Subcutaneous abdominal adipose tissue (tissue), 5 donors: Measurements from ENCODE around the gene ZSCAN30.

Experiments
- H3K27ac ChIP-seq: one replicate; pipeline ENCODE4 v1.7.0; 2013; ENCODE audit warnings: low read depth, mild to moderate bottlenecking, inconsistent platforms, low read length, moderate library complexity
- H3K27me3 ChIP-seq, 5 donors: one replicate each; pipeline ENCODE4 v1.7.0; 2013; ENCODE audit warnings: low read length in 5 of 5, inconsistent platforms in 1 of 5; ENCODE audit not compliant: control insufficient read depth in 5 of 5, insufficient read depth in 4 of 5
- H3K36me3 ChIP-seq, 5 donors: one replicate each; pipeline ENCODE4 v1.7.0; 2013; ENCODE audit warnings: low read length in 5 of 5; ENCODE audit not compliant: control insufficient read depth in 5 of 5, insufficient read depth in 5 of 5
- H3K4me1 ChIP-seq, 5 donors: one replicate each; pipeline ENCODE4 v1.7.0; 2013; ENCODE audit warnings: low read length in 5 of 5, mild to moderate bottlenecking in 3 of 5, moderate library complexity in 1 of 5; ENCODE audit not compliant: control insufficient read depth in 5 of 5, insufficient read depth in 5 of 5
- H3K4me3 ChIP-seq, 5 donors: one replicate each; pipeline ENCODE4 v1.7.0; 2013; ENCODE audit warnings: low read length in 5 of 5, low read depth in 1 of 5
- H3K9ac ChIP-seq, 5 donors: one replicate each; pipeline ENCODE4 v1.7.0; 2013; ENCODE audit warnings: low read length in 5 of 5, mild to moderate bottlenecking in 4 of 5, moderate library complexity in 3 of 5
- H3K9me3 ChIP-seq, 5 donors: one replicate each; pipeline ENCODE4 v1.7.0; 2013; ENCODE audit warnings: low read length in 5 of 5; ENCODE audit not compliant: control insufficient read depth in 5 of 5
- donor health status: healthy.
- donor health status: healthy.
- donor health status: healthy.
- donor health status: healthy.
- donor health status: healthy.

The ZSCAN30 gene

DNA sequence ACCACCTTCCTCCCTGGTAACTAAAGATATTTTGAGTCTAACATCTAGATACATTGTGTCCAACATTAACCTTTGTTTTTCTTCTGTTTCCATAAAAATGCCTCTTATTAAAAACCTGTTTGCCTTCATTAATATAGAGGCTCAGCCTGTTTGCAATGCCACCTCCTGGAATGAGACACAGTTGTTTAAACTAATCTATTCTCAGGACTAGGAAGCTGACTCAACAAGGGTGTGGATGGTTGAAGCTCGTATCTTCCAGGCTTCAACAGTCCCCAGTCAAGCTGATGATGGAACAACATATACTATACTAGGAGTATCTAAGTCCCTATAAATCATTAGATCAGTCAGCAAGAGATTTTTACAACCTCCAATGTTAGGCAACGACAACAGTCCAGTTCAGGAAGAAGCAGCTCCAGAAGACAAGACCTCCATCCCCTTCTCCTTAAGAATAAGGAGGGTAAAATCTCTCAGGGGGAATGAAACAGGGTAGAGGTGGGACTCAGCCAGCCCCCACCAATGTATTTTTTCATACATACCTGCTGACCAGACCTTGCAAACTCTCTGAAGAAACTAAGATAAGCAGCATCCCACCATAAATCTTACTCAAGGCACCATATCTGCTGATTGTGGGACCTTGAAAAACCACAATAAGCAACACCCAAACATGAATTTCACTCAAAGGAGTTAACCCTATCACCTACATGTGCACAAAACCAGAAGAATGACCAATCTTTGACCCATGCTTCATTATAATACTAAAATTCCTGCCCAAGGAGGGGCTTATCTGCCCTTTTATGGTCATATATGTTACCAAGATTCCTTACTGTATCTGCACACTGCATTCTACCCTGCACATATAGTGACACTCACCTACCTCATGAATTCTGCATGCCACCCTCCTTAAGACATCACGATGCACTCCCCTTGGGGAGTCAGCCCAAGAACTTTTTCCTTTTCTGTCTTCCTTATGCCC is 32.7 kb upstream of the ZSCAN30 start:
- Histone ChIP-seq H3K27ac (no peak overlapping the region), H3K9me3 (peaks cover 0 to 2% (median 0%) of the 10 kb centered on the region in 5 donors), H3K4me1 (no peaks in the 10 kb centered on the region), H3K9ac (no peak overlapping the region), H3K36me3 (peaks cover 0 to 3% (median 0%) of the 10 kb centered on the region in 5 donors), H3K27me3 (no peaks in the 10 kb centered on the region), H3K4me3 (no peak overlapping the region)

DNA sequence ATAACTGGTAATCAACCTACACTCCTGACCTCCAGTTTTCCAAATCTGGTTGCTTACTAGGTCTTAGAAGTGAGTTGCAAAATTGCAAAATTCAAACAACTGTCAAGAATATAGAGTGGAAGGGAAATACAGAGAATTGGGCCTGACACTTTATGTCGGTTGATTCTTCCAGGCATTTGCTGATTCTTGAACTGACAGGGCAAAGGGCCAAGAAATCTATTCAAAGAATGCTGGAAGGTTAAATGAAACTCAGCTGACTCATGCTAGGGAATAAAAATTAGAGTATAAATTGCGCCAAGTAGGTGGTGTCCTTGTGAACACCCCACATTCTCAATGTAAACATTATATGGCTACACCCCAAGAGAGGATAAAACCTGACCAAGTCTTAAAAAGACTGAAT is 21.5 kb upstream of the ZSCAN30 start:
- no peaks in the 10 kb centered on the region for H3K4me1 ChIP-seq
- H3K9ac ChIP-seq, result no peak overlapping the region
- H3K4me3 ChIP-seq, result peak overlapping the region in 1 of 5 donors; percentile 4
- peaks cover 11 to 17% (median 14%) of the 10 kb centered on the region in 5 donors for H3K36me3 ChIP-seq
- peaks cover 29 to 70% (median 65%) of the 10 kb centered on the region in 5 donors for H3K9me3 ChIP-seq
- no peak overlapping the region for H3K27ac ChIP-seq
- no peaks in the 10 kb centered on the region for H3K27me3 ChIP-seq

DNA sequence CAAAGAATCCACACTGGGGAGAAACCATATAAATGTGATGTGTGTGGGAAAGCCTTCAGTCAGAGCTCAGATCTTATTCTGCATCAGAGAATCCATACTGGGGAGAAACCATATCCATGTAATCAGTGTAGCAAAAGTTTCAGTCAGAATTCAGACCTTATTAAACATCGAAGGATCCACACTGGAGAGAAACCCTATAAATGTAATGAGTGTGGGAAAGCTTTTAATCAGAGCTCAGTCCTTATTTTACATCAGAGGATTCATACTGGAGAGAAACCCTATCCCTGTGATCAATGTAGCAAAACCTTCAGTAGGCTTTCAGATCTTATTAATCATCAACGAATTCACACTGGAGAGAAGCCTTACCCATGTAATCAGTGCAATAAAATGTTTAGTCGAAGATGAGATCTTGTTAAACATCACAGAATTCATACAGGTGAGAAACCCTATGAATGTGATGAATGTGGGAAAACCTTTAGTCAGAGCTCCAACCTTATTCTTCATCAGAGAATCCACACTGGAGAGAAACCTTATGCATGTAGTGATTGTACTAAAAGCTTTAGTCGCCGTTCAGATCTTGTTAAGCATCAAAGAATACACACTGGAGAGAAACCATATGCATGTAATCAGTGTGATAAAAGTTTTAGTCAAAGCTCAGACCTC is 16.7 kb upstream of the ZSCAN30 start:
- peaks cover 62 to 92% (median 90%) of the 10 kb centered on the region in 5 donors for H3K9me3 ChIP-seq
- peaks cover 31 to 55% (median 33%) of the 10 kb centered on the region in 5 donors for H3K36me3 ChIP-seq
- no peaks in the 10 kb centered on the region for H3K4me1 ChIP-seq
- no peak overlapping the region for H3K27ac ChIP-seq
- H3K9ac ChIP-seq, result no peak overlapping the region
- H3K27me3 ChIP-seq, result no peaks in the 10 kb centered on the region
- H3K4me3 ChIP-seq, result peak overlapping the region; percentile 0 to 64 (median 37)

DNA sequence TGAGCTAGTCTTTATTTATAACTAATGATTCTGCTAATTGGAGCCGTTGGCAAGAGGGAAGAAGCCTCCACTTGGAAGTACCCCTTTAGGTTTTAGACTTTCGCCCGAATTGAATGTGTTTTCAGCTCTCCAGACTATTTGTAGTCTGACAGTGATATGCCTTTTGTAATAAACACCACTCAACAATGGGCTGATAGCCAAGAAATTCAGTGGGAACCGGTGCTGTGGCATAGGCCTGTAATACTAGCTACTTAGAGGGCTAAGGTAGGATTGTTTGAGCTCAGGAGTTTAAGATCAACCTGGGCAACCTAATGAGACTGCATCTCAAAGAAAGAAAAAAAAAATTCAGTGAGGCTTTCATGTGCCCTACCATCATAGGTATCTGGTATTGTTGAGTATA is 13.6 kb upstream of the ZSCAN30 start:
- Histone ChIP-seq H3K27me3 (no peaks in the 10 kb centered on the region), H3K36me3 (peaks cover 37 to 59% (median 38%) of the 10 kb centered on the region in 5 donors), H3K9ac (no peak overlapping the region), H3K4me1 (no peaks in the 10 kb centered on the region), H3K4me3 (peak overlapping the region in 2 of 5 donors; percentile 1 to 39), H3K27ac (no peak overlapping the region), H3K9me3 (peaks cover 52 to 81% (median 72%) of the 10 kb centered on the region in 5 donors)

DNA sequence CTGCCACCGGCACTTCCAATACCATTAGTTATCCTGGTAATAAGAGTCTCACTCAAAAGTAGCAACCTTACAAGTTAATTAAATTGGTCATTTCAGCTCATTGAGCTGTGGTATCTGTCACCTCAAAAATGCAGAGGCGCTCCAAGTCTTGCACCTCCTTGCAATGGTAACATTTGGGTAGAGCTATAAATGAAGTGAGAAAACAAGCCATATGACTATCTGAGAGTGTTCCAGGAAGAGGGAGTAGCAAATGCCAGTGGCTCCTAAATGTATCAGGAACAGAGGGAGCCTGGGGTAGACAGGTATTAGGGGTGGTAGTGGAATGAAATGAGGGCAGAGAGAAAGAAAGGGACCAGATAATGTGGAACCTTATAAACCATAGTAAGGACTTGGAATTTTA is 6.0 kb upstream of the ZSCAN30 start:
- Histone ChIP-seq H3K4me1 (peaks cover 2 to 7% (median 4%) of the 10 kb centered on the region in 5 donors), H3K9me3 (peaks cover 0 to 14% (median 11%) of the 10 kb centered on the region in 5 donors), H3K36me3 (peaks cover 7 to 42% (median 14%) of the 10 kb centered on the region in 5 donors), H3K9ac (no peak overlapping the region), H3K27ac (no peak overlapping the region), H3K4me3 (no peak overlapping the region), H3K27me3 (no peaks in the 10 kb centered on the region)

DNA sequence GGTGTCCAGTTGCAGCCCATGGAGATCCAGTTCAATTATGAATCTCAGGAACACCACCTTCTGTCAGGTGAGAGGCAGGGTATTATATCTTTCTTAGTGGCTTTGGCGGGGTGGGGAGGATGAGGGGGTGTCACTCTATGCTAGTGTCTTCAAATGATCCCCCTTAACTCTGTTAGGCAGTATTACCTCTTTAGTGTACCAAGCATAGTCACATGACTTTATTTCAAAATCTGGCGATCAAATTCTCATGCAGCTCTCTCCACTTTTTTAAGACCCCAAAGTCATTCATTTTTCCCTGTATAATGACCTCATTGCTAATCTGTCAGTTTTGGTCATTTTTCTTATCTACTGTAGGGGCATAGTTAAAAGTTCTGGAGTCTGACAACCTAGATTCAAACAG is 1.1 kb upstream of the ZSCAN30 start:
- H3K9ac ChIP-seq, result peak overlapping the region in 4 of 5 donors; percentile 92 to 98 (median 96)
- no peaks in the 10 kb centered on the region for H3K9me3 ChIP-seq
- H3K27me3 ChIP-seq, result no peaks in the 10 kb centered on the region
- peaks cover 2 to 25% (median 22%) of the 10 kb centered on the region in 5 donors for H3K4me1 ChIP-seq
- H3K27ac ChIP-seq, result no peak overlapping the region
- H3K36me3 ChIP-seq, result peaks cover 0 to 26% (median 7%) of the 10 kb centered on the region in 5 donors
- H3K4me3 ChIP-seq, result peak overlapping the region; percentile 80 to 99 (median 93)

DNA sequence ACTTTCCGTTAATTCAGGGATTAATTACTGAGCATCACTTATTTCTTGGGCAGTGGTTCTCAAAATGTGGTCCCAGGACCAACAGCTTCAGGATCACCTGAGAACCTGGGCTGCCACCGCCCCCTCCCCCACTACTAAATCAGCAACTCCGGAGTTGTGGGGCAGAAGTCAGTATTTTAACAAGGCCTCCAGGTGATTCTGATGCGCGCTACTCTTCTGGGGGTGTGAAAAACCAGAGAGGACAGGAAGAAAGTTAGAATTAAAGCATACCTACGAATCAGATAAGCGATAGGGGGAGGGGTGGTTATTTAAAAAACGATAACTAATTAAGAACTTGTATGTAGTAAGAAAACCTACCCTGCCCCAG is 319 bp downstream of the ZSCAN30 start:
- peak overlapping the region; percentile 12 to 98 (median 98) for H3K9ac ChIP-seq
- no peaks in the 10 kb centered on the region for H3K9me3 ChIP-seq
- no peaks in the 10 kb centered on the region for H3K27me3 ChIP-seq
- peaks cover 2 to 25% (median 22%) of the 10 kb centered on the region in 5 donors for H3K4me1 ChIP-seq
- H3K4me3 ChIP-seq, result peak overlapping the region; percentile 80 to 99 (median 93)
- peaks cover 0 to 17% (median 1%) of the 10 kb centered on the region in 5 donors for H3K36me3 ChIP-seq
- H3K27ac ChIP-seq, result peak overlapping the region; percentile 79

DNA sequence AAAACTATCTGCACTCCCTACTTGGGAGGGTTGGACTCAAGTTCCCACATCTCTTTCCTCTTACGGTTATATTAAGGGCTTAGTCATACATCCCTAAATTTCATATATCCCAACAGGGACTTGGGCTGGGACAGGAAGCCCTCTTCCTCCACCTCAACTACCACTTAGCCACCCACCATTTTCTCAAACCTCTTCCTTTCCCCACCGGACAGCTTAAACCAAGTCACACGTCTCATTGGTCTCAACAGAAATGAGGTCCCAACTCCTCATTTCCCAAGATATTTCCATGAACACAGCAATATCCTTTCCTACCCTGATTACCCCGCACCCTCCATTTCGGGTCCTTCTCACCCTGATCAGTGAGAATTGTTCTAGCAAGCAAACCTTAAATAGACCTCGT is 736 bp downstream of the ZSCAN30 start:
- Histone ChIP-seq H3K9me3 (no peaks in the 10 kb centered on the region), H3K27ac (peak overlapping the region; percentile 79), H3K27me3 (no peaks in the 10 kb centered on the region), H3K4me1 (peaks cover 2 to 25% (median 22%) of the 10 kb centered on the region in 5 donors), H3K36me3 (peaks cover 0 to 20% (median 5%) of the 10 kb centered on the region in 5 donors), H3K4me3 (peak overlapping the region; percentile 80 to 99 (median 93)), H3K9ac (peak overlapping the region; percentile 12 to 98 (median 98))

DNA sequence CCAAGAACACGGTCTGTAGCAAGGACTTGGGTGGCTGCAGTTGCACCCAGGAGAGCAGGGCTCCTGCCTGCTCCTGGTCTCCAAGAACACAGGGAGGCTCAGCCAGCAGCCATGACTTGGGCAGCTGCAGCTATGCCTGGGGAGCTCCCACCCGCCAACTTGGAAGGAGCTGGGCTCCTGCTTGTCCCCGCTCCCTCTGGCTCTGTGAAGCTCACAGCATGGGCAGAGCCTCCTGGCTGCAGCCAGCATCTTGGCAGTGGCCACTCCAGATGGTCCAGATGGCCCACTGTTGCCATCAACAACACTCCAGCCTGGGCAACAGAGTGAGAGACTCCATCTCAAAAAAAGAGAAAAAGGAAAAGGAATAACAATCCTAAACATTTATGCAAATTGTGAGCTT is 5.2 kb downstream of the ZSCAN30 start:
- no peak overlapping the region for H3K9ac ChIP-seq
- no peak overlapping the region for H3K27ac ChIP-seq
- H3K9me3 ChIP-seq, result no peaks in the 10 kb centered on the region
- no peak overlapping the region for H3K4me3 ChIP-seq
- H3K36me3 ChIP-seq, result peaks cover 8 to 19% (median 17%) of the 10 kb centered on the region in 5 donors
- no peaks in the 10 kb centered on the region for H3K27me3 ChIP-seq
- H3K4me1 ChIP-seq, result peaks cover 0 to 14% (median 9%) of the 10 kb centered on the region in 5 donors
